ENCODE data around the gene SLC16A7. TPM values are rescaled to one million over a fixed set of nuclear protein-coding genes. Genes with fewer than 3 reads are reported as not detected.

The SLC16A7 gene
- total RNA-seq, 4 donors from 2014 or later = 0.80 to 29.9 (median 12.3) TPM

GRCh38 chr12:59583003-59583712 lies 12.7 kb upstream of the SLC16A7 start:
- intact Hi-C loops (cut with DNase I; ENCODE audit: low total_unique reads) (no loop called here), in situ Hi-C loops (cut with MboI; ENCODE audit: low pct_ligation_motif_present in 1 of 4, low pct_unique_long_range_greater_than_20kb in 1 of 4, low sequenced_read_pairs in 3 of 4) (no loop called here)

GRCh38 chr12:59587710-59588109 lies 8.1 kb upstream of the SLC16A7 start:
- WGBS, 2 donors (ENCODE audit: low coverage in 1 of 2) = 66 to 75% methylated on average over 1 of the region's 1 CpG
- H3K36me3 ChIP-seq = no peaks in the 10 kb centered on the region
- H3K27me3 ChIP-seq = no peaks in the 10 kb centered on the region
- in situ Hi-C loops (cut with MboI; ENCODE audit: low pct_ligation_motif_present in 1 of 4, low pct_unique_long_range_greater_than_20kb in 1 of 4, low sequenced_read_pairs in 3 of 4) = no loop called here
- H3K4me1 ChIP-seq = no peaks in the 10 kb centered on the region
- TF ChIP-seq CTCF (IDR thresholded peaks at IDR 0.05) (no peak), POLR2A (IDR thresholded peaks at IDR 0.05) (no peak), POLR2AphosphoS5 (IDR thresholded peaks at IDR 0.05) (no peak), EP300 (IDR thresholded peaks at IDR 0.05; ENCODE audit: low read depth) (no peak)
- no peak for DNase-seq
- no peak overlapping the region for H3K4me3 ChIP-seq
- no peaks in the 10 kb centered on the region for H3K9me3 ChIP-seq
- no peak overlapping the region for H3K27ac ChIP-seq
- intact Hi-C loops (cut with DNase I; ENCODE audit: low total_unique reads) = no loop called here

More at GRCh38 chr12:59583003-59583712, 12.7 kb upstream of the SLC16A7 start:
- H3K9me3 ChIP-seq = no peaks in the 10 kb centered on the region
- H3K4me1 ChIP-seq = no peaks in the 10 kb centered on the region
- no peak for DNase-seq
- no peak overlapping the region for H3K27ac ChIP-seq
- no peaks in the 10 kb centered on the region for H3K36me3 ChIP-seq
- no peaks in the 10 kb centered on the region for H3K27me3 ChIP-seq
- WGBS, 2 donors (ENCODE audit: low coverage in 1 of 2) = 42 to 60% methylated on average over 1 of the region's 1 CpG
- no peak overlapping the region for H3K4me3 ChIP-seq
- TF ChIP-seq POLR2AphosphoS5 (IDR thresholded peaks at IDR 0.05) = no peak
- no peak for TF ChIP-seq POLR2A (IDR thresholded peaks at IDR 0.05)
- no peak for TF ChIP-seq CTCF (IDR thresholded peaks at IDR 0.05)
- no peak for TF ChIP-seq EP300 (IDR thresholded peaks at IDR 0.05; ENCODE audit: low read depth)

GRCh38 chr12:59593761-59594160 lies 2.1 kb upstream of the SLC16A7 start:
- Histone ChIP-seq H3K4me1 (peaks cover 7 to 22% (median 12%) of the 10 kb centered on the region in 4 donors), H3K36me3 (no peaks in the 10 kb centered on the region), H3K27me3 (no peaks in the 10 kb centered on the region), H3K27ac (no peak overlapping the region), H3K4me3 (no peak overlapping the region), H3K9me3 (no peaks in the 10 kb centered on the region)
- in situ Hi-C loops (cut with MboI; ENCODE audit: low pct_ligation_motif_present in 1 of 4, low pct_unique_long_range_greater_than_20kb in 1 of 4, low sequenced_read_pairs in 3 of 4) (no loop called here), intact Hi-C loops (cut with DNase I; ENCODE audit: low total_unique reads) (no loop called here)
- 88 to 100% methylated on average over 1 of the region's 1 CpG for WGBS, 2 donors (ENCODE audit: low coverage in 1 of 2)
- TF ChIP-seq EP300 (IDR thresholded peaks at IDR 0.05; ENCODE audit: low read depth) = no peak
- no peak for TF ChIP-seq CTCF (IDR thresholded peaks at IDR 0.05)
- TF ChIP-seq POLR2A (IDR thresholded peaks at IDR 0.05) = no peak
- no peak for TF ChIP-seq POLR2AphosphoS5 (IDR thresholded peaks at IDR 0.05)
- no peak for DNase-seq

GRCh38 chr12:59594943-59595500 lies 807 bp upstream of the SLC16A7 start:
- Histone ChIP-seq H3K4me1 (peaks cover 7 to 22% (median 12%) of the 10 kb centered on the region in 4 donors), H3K9me3 (no peaks in the 10 kb centered on the region), H3K4me3 (peak overlapping the region in 3 of 4 donors; percentile 50 to 61 (median 56)), H3K36me3 (no peaks in the 10 kb centered on the region), H3K27me3 (no peaks in the 10 kb centered on the region), H3K27ac (peak overlapping the region; percentile 88 to 96 (median 94))
- no peak for DNase-seq
- in situ Hi-C loops (cut with MboI; ENCODE audit: low pct_ligation_motif_present in 1 of 4, low pct_unique_long_range_greater_than_20kb in 1 of 4, low sequenced_read_pairs in 3 of 4) (no loop called here), intact Hi-C loops (cut with DNase I; ENCODE audit: low total_unique reads) (no loop called here)
- WGBS, 2 donors (ENCODE audit: low coverage in 1 of 2) = 44 to 47% methylated on average over 4 of the region's 4 CpGs
- TF ChIP-seq EP300 (IDR thresholded peaks at IDR 0.05; ENCODE audit: low read depth) (no peak), POLR2AphosphoS5 (IDR thresholded peaks at IDR 0.05) (no peak), CTCF (IDR thresholded peaks at IDR 0.05) (no peak), POLR2A (IDR thresholded peaks at IDR 0.05) (no peak)
